Ovary (tissue), 9 donors: Measurements from ENCODE around the gene CCDC120. TPM values are rescaled to one million over a fixed set of nuclear protein-coding genes. Genes with fewer than 3 reads are reported as not detected.

Experiments
- DNase-seq, 5 donors: peaks; one replicate each; pipeline ENCODE4 v3.0.0-alpha.2; 2019 to 2020
- H3K27ac ChIP-seq, 2 donors: fragments of 200-600 bp; one replicate each; pipeline versions ENCODE4 v1.5.1 to v1.8.0; 2019 to 2022
- H3K27me3 ChIP-seq: fragments of 200-600 bp; one replicate; pipeline ENCODE4 v1.8.0; 2022
- H3K36me3 ChIP-seq: fragments of 200-600 bp; sonication (generic); one replicate; pipeline ENCODE4 v1.5.1; 2019
- H3K4me1 ChIP-seq: one replicate; pipeline ENCODE4 v1.8.1; 2013; ENCODE audit warnings: mild to moderate bottlenecking, moderate library complexity; ENCODE audit not compliant: insufficient read depth
- H3K4me3 ChIP-seq: fragments of 200-600 bp; sonication (generic); one replicate; pipeline ENCODE4 v1.5.1; 2017
- H3K9me3 ChIP-seq, 2 donors: fragments of 200-600 bp in 1 of 2; sonication (generic) in 1 of 2; one replicate each; pipeline versions ENCODE4 v1.5.1 to v1.8.1; 2013 to 2019; ENCODE audit warnings: mild to moderate bottlenecking in 1 of 2, moderate library complexity in 1 of 2
- EP300 ChIP-seq: sonication (generic); formaldehyde crosslinking; IDR thresholded peaks from one replicate; pipeline ENCODE4 v1.6.1; 2017; ENCODE audit warnings: antibody characterized with exemption
- POLR2A ChIP-seq: fragments of 450-650 bp; IDR thresholded peaks from one replicate; pipeline ENCODE4 v1.6.1; 2017; ENCODE audit warnings: antibody characterized with exemption, mild to moderate bottlenecking, moderate library complexity
- WGBS, 3 donors: extraction: QIAGEN DNeasy Blood & Tissue Kit in 1 of 3; methylation state at CpG; one replicate each; pipeline versions ENCODE4 v1.1.5 to v1.1.7; 2013 to 2017; 5-methylcytosine and 5-hydroxymethylcytosine counted together
- intact Hi-C, 4 donors: fragments of 100-400 bp; cut with DNase I; formaldehyde crosslinking; loops; one replicate each; pipeline versions ENCODE4 v1.11.0 to v1.15.1; 2022 to 2023
- polyA plus RNA-seq, 2 donors: library from polyadenylated mRNA; stranded (reverse); fragments of 200-250 nt in 1 of 2; fragments of 350-450 nt in 1 of 2; fragmentation: Illumina TruSeq in 1 of 2; extraction: RNeasy Lipid Tissue Mini Kit (QIAGEN cat#74804) in 1 of 2; gene quantifications; one replicate each; pipeline ENCODE4 v1.2.3, GENCODE V29; 2013 to 2014
- total RNA-seq, 7 donors: library from RNA; depleted of rRNA in 2 of 7; stranded (reverse); fragments of >200 nt in 2 of 7; fragmentation: NEBNext Ultra II Directional in 3 of 7; extraction: Animal tissue kit (Norgen Biotek cat#: 25700) in 3 of 7; gene quantifications; one replicate each; pipeline versions ENCODE4 v1.1.0 to v1.2.4, GENCODE V29; 2016 to 2023
- TF ChIP-seq, protein P1 (sequence below), 3 donors: fragments of 450-650 bp in 2 of 3; fragments of 200-600 bp in 1 of 3; IDR thresholded peaks; one replicate each; pipeline versions ENCODE4 v1.5.1 to v1.8.0; 2016 to 2022; ENCODE audit warnings: antibody characterized with exemption in 3 of 3, mild to moderate bottlenecking in 1 of 3
- donor health status: DM: no; HTN: no; CAD: no; lungs with moderate emphysema.
- donor health status: DM: no; HTN: no; CAD: no.
- donor health status: Bipolar disorder and iron deficiency.
- donor health status: DM: yes; HTN: yes; CAD: no.
- donor health status: DM: no; HTN: no; CAD: no.
- donor health status: DM: yes; HTN: yes; CAD: no.

Gene CCDC120
- total and polyA plus RNA-seq, 9 donors, result 3.3 to 11.2 (median 9.1) TPM

DNA sequence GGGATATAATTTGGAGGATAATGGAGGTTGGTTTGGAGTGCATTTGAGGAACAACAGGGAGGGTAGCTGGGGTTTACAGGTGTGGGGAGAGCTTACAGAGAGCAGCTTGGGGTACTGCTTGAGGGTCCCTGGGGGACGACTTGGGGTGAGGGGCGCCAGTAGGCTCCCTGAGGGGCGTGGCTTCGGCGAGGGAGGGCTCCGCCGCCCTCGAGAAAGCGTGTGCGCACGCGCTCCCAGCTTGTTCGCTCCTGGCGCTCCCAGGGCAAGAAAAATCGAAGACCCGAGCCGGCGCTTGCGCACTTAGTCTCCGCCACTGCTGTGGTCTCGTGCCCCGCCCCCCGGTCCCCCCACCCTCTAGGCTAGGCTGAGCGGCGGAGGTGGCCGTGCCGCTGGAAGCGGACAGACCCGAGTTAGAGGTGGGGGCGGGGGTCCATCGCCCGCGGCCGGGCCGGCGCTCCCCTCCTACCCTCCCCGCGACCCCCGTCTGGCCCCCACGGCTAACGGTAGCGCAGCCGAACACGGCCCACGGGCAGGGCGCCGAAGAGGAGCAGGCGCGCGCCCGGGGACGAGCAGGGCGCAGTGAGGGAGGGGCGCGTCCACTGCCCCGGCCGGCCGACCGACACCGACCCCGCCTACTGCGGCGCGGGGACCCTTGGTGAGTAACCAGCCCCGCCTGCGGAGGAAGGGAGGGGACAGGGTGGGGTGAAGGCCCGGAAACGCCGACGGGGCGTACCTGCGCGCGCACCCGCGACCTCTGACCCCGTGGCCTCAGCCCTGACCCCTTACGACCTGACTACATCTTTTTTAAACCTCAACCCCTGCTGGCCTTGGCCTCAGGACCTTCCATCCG, 5.4 kb upstream of the CCDC120 start:
- intact Hi-C loops, result no loop called here
- TF ChIP-seq EP300, result no peak
- peak; percentile 12 for TF ChIP-seq POLR2A

DNA sequence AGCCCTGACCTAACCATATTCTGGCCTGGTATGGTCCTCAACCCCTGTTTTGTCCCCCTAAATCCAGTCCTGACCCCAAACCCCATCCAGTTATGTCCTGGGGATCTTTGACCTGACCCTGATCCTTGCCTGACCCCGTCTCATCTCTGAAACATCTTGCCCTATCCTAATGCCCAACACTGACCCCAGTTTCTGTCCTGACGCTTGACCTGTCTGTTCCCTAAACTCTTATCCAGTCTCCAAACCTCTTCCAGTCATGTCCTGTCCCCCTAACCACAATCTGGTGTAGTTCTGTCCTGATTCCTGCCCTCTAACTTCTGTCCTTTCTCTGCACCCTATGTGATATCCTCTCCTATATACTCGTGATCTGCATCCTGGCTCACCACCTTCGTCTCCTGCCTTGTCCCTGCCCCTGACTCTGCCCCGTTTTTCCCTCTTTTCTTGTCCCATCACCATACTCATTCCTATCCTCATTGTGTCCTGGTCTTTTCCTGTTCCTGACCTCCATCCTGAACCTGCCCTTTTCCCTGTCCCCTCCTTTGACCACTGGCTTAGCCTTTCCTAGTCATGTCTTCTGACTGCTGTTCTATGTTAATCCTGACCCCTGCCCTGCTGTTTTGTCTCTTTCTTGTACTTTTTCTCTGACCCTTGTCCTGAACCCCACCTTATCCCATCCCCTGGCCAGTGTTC, 4.6 kb upstream of the CCDC120 start:
- no peak for DNase-seq
- Histone ChIP-seq H3K27ac (peak overlapping the region; percentile 86), H3K4me1 (no peaks in the 10 kb centered on the region), H3K36me3 (no peaks in the 10 kb centered on the region), H3K27me3 (no peaks in the 10 kb centered on the region), H3K9me3 (no peaks in the 10 kb centered on the region), H3K4me3 (peak overlapping the region; percentile 64)
- 74 to 81% (median 77%) methylated on average over 5 of the region's 5 CpGs for WGBS, 3 donors
- intact Hi-C loops, result no loop called here
- TF ChIP-seq, protein P1, sequence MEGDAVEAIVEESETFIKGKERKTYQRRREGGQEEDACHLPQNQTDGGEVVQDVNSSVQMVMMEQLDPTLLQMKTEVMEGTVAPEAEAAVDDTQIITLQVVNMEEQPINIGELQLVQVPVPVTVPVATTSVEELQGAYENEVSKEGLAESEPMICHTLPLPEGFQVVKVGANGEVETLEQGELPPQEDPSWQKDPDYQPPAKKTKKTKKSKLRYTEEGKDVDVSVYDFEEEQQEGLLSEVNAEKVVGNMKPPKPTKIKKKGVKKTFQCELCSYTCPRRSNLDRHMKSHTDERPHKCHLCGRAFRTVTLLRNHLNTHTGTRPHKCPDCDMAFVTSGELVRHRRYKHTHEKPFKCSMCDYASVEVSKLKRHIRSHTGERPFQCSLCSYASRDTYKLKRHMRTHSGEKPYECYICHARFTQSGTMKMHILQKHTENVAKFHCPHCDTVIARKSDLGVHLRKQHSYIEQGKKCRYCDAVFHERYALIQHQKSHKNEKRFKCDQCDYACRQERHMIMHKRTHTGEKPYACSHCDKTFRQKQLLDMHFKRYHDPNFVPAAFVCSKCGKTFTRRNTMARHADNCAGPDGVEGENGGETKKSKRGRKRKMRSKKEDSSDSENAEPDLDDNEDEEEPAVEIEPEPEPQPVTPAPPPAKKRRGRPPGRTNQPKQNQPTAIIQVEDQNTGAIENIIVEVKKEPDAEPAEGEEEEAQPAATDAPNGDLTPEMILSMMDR (IDR thresholded peaks at IDR 0.05), result no peak
- TF ChIP-seq POLR2A (no peak), EP300 (no peak)

More for the DNA sequence above, 5.4 kb upstream of the CCDC120 start:
- 28 to 47% (median 34%) methylated on average over 55 to 79 of the region's 79 CpGs for WGBS, 3 donors
- H3K36me3 ChIP-seq, result no peaks in the 10 kb centered on the region
- peak overlapping the region; percentile 86 for H3K27ac ChIP-seq
- no peaks in the 10 kb centered on the region for H3K27me3 ChIP-seq
- H3K9me3 ChIP-seq, result no peaks in the 10 kb centered on the region
- peak overlapping the region; percentile 64 for H3K4me3 ChIP-seq
- H3K4me1 ChIP-seq, result no peaks in the 10 kb centered on the region
- peak; percentile 71 to 83 (median 75) for DNase-seq

DNA sequence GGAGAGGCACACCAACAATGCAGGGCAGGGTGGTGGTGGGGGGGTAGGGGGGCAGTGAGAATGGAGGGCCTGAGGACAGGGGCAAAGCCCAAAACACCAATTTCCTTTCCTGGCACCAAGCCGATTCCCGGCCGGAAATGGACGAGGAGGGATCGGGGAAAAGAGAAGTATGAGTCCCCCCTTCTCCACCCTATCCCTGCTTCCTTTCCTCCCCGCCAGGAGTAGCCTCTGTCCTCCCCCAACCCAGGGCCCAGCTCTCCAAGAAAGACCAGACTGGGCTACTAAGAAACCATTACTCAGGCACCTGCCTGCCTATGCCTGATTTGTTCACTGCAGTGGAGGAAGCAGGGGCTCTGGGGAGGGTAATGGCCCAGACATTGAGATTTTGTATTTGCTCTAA, 402 bp downstream of the CCDC120 start:
- H3K4me3 ChIP-seq, result no peak overlapping the region
- intact Hi-C loops, result no loop called here
- 49 to 57% (median 56%) methylated on average over 6 of the region's 6 CpGs for WGBS, 3 donors
- DNase-seq, result no peak
- H3K27ac ChIP-seq, result no peak overlapping the region
- H3K4me1 ChIP-seq, result no peaks in the 10 kb centered on the region
- H3K9me3 ChIP-seq, result no peaks in the 10 kb centered on the region
- TF ChIP-seq, protein P1 (IDR thresholded peaks at IDR 0.05), result no peak
- TF ChIP-seq EP300 (no peak), POLR2A (no peak)
- no peaks in the 10 kb centered on the region for H3K27me3 ChIP-seq
- H3K36me3 ChIP-seq, result no peaks in the 10 kb centered on the region

DNA sequence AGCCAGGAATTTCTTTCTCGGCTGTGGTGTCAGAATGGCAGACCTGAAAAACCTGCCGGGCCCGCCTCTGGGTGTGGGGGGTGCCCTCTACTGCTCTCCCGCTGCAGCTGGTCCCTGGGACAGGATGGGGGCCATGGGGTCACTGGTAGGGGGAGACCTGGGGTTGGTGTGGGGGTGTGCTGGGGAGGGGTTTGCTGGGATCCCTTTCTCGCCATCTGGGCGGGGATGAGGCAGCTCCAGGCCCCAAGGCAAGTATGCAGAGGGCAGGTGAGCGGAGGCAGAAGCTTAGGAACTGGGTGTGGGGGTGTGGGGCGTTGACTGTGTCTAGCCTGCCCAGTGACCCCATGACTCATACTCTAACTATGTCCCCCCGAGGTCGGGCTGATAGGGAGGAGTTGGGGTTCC, 884 bp downstream of the CCDC120 start:
- Histone ChIP-seq H3K27ac (no peak overlapping the region), H3K36me3 (no peaks in the 10 kb centered on the region), H3K27me3 (no peaks in the 10 kb centered on the region), H3K9me3 (no peaks in the 10 kb centered on the region), H3K4me1 (no peaks in the 10 kb centered on the region), H3K4me3 (no peak overlapping the region)
- TF ChIP-seq POLR2A, result no peak
- no peak for TF ChIP-seq EP300
- TF ChIP-seq, protein P1 (IDR thresholded peaks at IDR 0.05), result no peak
- intact Hi-C loops, result no loop called here
- no peak for DNase-seq
- WGBS, 3 donors, result 65 to 75% (median 68%) methylated on average over 10 of the region's 10 CpGs

DNA sequence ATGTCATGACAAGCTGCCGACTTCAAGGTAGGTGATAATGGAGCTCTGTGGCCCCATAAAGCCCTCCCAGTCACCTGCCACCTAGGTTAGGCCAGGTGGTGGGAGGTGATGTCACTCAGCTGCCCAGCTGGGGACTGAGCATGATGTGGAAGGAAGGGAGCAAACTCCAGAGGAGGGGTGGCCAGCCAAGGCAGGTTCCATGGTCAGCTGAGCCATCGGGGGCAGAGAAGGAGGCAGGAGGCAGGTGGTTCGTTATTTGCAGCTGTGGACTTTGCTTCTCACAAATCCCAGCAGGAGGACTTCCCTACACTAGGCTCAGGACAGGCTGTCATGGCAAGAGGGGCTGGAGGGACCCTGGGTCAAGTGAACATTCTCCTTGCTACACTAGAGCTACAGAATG, 2.1 kb downstream of the CCDC120 start:
- H3K27ac ChIP-seq, result no peak overlapping the region
- no peaks in the 10 kb centered on the region for H3K9me3 ChIP-seq
- no peaks in the 10 kb centered on the region for H3K4me1 ChIP-seq
- H3K27me3 ChIP-seq, result no peaks in the 10 kb centered on the region
- WGBS, 3 donors, result 72 to 81% (median 77%) methylated on average over 3 of the region's 3 CpGs
- TF ChIP-seq POLR2A (no peak), EP300 (no peak)
- TF ChIP-seq, protein P1 (IDR thresholded peaks at IDR 0.05), result no peak
- H3K4me3 ChIP-seq, result no peak overlapping the region
- no peaks in the 10 kb centered on the region for H3K36me3 ChIP-seq
- DNase-seq, result no peak
- intact Hi-C loops, result no loop called here
